Activated gamma-delta T cell (primary cell): ENCODE data around the gene VEPH1.
"Not testable (repeated sequence)": the region's sequence is repeated elsewhere in the genome, so short reads cannot be mapped to it uniquely, and the experiment has no call there.

Experiments used
- DNase-seq: peaks from one replicate; lab custom pipeline; 2025; lab: John Stamatoyannopoulos, UW

The VEPH1 gene

DNA sequence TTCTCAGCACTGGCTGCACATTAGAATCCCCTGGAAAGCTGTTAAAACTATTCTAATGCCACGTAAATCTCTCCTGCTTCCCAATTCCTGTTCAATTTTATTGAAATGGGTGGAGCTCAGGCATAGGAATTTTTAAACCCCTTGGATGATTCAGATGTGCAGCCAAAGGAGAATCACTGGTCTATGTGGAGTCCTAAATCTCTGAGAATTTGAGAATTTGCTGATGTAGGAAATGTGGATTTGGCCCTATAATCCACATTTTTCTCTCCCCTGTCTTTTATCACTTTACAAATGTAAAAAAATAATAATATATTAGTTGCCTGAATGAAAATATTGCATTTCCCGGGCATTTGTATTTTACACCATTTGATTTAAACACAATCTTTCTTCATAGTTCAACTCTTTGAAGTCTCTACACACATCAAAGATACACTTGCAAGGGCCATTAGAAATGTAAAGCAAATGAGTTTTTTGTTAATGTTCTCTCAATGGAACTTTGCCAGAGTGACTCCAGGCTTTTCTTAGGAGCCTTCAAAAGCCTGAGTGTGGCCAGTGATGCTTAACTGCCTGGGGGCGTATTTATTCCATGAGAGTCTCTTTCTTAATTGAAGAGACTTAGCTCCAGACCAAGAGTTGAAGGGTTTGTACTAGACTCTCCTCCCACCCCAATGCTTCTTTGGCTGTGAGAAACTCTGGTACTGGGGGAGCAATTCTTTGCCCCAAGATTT, 115.3 kb downstream of the VEPH1 start:
- no peak for DNase-seq

DNA sequence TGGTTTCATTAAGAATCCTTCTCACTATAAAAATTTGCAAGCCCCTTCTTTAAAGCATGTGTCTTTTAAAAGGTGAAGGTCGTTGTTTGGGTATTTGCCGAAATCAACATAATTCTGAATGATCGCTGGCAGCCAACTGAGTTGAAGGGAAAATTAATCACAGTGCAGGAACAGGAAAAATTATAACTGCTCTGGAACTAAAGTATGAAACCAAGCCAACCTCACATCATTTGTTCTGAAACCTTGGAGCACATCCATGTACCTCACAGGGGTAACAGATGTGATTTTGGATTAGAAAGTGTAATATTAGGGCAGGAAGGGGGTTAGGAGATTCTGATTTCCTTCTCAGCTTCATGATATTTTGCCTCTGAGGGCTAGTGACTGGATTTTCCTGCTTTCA, 118.7 kb downstream of the VEPH1 start:
- no peak for DNase-seq

DNA sequence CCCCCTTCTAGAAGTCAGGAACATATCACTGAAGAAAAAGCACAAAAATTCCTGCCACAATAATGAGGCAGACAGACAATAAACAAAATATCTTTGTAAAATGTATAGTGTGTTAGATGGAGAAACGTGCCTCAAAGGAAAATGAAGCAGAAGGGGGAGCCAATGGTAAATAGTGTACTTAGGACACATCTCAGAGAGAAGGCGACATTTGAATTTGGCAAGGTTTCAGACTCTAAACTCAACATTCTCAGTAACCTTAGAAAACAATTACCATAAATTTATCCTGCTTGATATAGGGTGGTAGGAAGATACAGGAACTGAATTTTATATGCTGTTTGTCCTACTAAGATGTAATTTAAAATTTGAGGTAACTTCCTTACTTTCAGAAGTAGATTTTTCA, 119.2 kb downstream of the VEPH1 start:
- DNase-seq, result no peak

DNA sequence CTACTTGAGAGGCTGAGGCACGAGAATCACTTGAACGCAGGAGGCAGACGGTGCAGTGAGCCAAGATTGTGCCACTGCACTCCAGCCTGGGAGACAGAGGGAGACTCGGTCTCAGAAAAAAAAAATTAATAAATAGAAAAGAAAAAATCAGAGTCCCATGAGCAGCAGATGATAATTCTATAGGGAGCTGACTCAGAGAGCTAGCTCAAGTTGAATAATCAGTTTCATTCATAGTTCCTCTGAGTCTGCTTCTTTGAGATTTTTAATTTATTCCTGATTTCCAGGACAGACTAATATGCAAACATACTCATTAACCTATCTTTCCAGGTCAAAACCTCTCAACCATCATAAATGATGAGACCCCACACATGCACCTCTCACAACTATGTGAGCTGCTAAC, 121.6 kb downstream of the VEPH1 start:
- DNase-seq, result no peak

- no peak for DNase-seq
Observed at GRCh38 chr3:157379525-157380140, 123.6 kb downstream of the VEPH1 start.

- DNase-seq, result no peak
Observed at GRCh38 chr3:157376603-157377300, 126.5 kb downstream of the VEPH1 start.

GRCh38 chr3:157375342-157375986, 127.8 kb downstream of the VEPH1 start:
- no peak for DNase-seq

GRCh38 chr3:157374933-157375332, 128.3 kb downstream of the VEPH1 start:
- no peak for DNase-seq

DNA sequence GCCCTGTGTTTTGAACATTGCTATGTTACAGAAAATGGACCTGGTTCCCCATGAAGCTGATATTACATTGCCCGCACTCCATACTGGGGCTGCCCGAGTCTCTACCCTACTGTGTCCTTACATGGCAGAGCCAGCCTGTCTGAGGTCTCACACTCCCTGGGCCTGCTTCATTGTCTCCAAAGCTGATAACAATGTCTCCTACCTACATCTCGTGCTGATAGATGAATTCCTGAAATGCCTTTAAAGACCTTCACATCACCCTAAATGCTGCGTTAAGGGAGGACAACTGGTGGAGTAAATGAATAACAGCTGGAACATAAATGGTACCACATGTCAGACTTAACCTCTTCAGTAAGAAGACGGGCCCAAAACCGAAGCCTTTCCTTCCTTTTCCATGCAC, 129.4 kb downstream of the VEPH1 start:
- no peak for DNase-seq

DNA sequence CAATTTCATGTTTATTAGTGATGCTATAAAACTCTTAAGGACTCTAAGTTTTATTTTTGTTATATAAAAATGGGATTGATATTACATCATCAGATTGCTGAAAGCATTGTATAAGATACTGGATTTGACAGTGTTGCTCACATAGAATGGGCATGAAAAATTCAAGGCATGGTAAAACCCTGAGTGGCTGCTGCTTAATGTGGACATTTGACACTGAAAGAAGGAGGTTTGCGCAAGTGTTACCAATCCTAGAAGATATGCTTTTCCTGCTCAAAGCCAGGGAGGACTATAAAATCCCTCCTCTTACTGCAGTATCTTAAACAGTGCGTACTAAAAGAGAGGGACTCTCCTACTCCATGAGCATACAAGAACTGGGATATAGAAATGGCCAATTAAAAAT, 132.3 kb downstream of the VEPH1 start:
- DNase-seq, result no peak

DNA sequence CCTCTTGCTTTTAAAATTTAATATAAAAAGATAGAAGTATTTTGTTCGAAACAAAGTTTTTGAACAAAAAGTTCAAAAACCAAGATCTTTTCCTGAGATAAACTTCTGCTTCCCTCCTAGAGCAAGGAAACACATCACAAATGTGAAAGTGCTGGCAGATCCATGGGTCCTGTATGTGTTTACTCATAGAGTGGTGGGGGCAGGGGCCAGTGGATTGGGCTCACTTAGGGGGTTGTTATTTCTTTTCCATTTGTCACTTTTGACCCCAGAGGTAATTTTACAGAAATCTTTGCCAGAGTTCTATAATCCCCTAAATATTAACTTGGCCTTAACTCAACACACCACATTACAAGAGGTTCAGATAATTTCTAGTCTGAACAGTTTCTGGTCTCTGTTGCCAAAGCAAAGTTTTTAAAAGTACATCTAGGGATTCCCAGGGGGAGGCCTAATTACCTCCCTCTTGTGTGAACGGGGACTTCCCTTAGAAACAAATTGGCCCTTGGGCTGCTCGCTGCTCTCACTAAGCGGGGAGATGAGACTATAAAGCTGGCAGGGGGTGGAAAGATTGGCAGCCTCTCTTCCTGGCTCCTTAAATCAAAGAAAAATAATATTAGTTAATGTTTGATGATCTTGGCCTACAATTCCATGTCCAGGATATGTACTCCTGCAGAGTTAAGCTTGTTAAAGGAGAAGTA, 133.3 kb downstream of the VEPH1 start:
- DNase-seq, result no peak

DNA sequence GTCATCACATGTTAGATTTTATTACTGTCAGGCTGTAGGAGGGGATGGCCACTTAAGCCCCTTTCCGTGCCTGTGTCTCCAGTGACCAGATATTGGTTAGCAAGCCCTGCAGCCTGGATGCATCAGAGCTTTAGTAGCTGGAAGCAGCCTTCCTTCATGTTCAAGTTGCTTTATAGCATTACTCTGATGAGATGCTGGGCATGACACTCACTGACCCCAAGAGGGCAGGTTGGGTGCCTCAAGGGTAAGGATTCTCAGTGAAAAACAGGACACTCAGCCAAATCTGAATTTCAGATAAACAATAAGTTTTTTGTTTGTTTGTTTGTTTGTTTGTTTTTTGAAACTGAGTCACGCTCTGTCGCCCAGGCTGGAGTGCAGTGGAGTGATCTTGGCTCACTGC, 135.0 kb downstream of the VEPH1 start:
- DNase-seq, result no peak

GRCh38 chr3:157363393-157363792, 139.8 kb downstream of the VEPH1 start:
- DNase-seq, result no peak

- no peak for DNase-seq
Observed at GRCh38 chr3:157362348-157362747, 140.9 kb downstream of the VEPH1 start.

DNA sequence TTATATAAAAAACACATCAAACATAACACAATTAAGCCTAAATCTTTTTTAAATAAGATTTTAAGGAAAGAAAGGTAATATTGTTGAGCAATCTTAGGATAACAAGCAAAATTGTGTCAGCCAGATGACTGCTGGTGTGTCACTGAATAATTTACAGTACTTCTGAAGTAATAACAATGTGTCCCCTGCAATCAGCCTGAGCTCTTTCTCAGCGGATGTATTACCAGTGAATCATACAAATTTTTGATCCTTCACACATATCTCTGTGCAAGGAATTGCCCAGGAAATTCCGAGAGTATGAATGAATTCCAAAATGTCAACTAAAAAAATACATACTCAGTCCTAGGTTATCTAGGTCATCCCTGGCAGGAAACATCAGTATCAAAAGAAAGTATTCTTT, 143.2 kb downstream of the VEPH1 start:
- DNase-seq, result no peak

DNA sequence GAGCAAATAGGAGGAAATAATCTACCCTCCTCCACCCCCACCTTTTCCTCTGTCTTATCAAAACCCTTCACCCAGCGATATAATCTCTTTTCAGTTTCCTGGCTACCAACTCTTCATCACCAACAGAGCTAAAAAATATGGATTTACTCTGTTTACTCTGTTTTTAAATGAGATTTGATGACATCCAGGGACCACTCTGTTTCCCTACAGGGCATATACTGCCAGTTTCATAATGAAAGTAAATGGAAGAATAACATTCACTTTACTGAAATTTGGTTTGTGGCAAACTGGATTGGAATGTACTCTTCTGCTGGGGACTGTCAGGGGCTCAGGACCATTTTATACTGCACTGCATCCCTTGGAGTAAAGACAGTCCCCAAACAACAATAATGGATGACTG, 146.7 kb downstream of the VEPH1 start:
- DNase-seq, result no peak

GRCh38 chr3:157355276-157355675, 147.9 kb downstream of the VEPH1 start:
- DNase-seq, result no peak

DNA sequence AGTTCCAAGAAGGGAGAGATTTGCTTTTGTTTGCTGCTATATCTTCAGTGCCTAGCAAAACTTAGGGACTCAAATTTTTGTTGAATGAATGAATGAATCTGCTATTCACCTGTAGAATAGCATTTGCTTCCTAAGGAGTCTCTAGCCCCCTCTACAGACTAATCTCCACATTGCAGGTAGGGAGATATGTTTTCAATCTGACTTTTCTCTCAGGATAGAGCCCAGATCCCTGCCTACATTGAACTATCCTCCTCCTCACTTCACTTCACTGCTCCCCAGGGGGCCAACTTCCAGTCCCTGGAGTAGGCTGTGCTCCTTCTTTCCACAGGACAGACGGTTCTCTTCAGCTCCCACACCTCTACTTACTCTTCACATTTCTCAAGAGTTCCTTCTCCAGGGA, 148.5 kb downstream of the VEPH1 start:
- DNase-seq, result no peak

DNA sequence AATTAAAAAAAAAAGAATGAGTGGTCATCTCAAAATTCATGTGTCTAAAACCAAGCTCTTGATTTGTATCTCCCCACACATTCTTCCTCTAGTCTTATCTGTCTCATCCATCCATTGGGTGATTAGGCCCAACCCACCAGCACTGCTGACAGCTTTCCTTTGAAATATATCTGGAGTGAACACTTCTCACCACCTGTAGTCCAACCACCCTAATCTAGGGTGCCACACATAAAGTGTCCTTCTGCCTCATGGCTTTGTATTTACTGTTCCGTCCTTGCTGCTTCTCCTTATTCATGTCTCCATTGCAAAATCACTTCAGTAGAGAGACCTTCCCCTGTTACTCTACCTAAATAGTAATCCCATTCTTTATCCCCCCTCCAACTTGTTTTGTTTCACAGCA, 149.0 kb downstream of the VEPH1 start:
- DNase-seq, result no peak

DNA sequence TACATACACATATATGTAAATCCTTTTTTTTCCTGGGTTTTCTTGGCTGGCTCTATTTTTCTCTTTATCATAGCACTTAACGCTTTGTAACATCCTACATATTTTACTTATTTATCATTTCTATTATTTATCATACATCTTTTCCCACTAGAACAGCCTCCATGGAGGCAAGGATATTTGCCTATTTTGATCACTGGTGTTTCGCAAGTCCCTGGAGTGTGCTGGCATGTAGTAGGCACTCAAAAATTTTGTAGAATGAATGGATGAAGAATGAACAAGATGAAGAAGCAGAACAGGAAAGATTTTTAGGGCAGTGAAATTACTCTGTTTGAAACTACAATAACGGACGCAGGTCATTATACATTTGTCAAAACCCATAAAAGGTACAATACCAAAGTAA, 149.6 kb downstream of the VEPH1 start:
- no peak for DNase-seq

DNA sequence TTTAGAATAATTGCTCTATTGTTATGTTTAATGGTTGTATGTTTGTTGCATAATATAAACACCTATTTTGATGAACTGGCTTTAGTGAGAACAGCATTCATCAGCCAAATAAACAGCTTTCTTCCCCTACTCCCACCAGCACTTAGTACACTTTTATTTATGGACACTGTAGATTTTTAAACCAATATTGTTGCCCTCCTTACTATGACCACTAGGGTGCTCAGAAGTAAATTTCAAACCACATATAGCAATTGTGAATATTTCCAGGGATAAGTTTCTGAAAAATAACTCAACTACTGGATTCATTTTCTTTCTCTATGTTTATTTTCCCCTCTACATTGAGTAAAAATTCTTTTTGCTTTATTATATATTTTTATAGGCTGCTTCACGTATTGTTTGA, 151.2 kb downstream of the VEPH1 start:
- DNase-seq, result no peak

- not testable (repeated sequence) for DNase-seq
Observed at GRCh38 chr3:157350651-157351050, 152.6 kb downstream of the VEPH1 start.
